Glomerular visceral epithelial cell (primary cell): ENCODE measurements around the gene EED.
A peak's percentile ranks its signal among the peaks of the same experiment; 100 is the strongest.
"Not testable (repeated sequence)": the region's sequence is repeated elsewhere in the genome, so short reads cannot be mapped to it uniquely, and the experiment has no call there.

Source experiments
- DNase-seq: peaks from one replicate; pipeline ENCODE4 v3.0.0-alpha.2; 2016; ENCODE audit errors: extremely low spot score

The EED gene

DNA sequence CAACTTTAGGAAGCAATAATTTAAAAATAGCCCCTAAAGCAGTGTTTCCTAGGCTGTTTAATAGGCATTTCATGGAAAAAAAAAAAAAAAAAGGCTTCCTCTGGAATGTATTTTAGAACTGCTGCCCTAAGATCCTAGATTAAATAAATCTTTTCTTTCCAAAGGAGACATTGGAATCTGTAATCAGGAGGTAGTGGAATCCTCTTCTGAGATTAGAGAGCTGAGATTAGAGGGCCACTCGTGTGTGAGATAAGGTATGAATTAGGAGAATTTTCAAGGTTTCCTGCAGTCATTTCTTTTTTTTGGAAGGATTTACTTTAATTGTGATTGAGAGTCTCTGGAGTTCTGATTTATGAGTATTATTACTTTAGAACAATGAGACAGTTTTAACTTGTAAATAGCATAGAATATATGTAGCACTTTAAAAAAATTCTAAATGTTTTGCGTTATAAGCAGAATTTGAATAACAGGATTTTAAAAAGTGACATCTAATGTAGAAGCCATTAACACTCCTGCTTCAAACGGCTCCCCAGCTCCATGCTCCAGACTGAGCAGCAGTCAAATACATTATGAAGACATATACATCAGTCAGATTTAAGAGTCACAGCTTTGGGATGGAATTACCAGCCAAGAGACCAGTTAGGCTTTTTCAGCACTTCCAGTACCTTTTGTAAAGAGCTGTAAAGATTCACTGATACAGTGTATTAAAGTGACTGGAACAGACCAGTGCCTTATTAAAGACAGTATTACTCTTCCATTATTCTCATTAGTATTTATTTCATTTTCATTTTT is 5.0 kb downstream of the EED start:
- no peak for DNase-seq

DNA sequence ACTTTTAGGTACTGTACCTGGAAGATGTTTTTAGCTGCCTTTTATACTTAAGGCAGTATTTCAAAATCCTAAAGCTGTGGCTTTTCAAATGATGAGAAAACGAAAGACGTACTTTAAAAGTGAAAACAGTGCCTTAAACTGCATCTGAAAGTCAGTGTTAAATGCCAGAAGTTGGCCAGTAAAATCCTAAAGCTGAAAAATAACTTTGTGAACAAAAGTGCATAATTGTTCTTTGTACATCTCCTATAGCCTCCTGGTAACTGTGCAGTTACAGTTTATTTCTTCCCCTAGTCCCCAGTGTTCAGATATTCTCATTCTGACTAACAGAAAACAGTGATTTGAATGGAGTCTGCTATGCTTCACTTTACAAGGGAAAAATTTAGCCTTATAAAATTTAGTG is 6.8 kb downstream of the EED start:
- DNase-seq = no peak

DNA sequence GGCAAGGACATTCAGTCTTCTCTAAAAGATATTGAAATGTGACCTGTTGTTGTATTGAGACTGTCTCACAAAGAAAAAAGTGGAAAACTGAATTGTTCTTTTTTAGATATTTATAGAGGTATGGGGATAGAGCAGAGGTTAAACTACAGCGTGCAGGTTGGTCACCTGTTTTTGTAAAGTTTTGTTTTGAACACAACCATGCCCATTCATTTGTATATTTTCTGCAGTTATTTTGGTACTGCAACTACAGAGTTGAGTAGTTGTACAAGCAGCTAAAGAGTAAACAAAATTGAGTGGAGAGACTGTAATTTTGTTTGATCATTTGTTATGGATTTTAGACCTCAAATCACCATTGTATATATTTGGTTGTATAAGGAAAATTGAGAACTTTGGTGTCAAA is 11.3 kb downstream of the EED start:
- no peak for DNase-seq

DNA sequence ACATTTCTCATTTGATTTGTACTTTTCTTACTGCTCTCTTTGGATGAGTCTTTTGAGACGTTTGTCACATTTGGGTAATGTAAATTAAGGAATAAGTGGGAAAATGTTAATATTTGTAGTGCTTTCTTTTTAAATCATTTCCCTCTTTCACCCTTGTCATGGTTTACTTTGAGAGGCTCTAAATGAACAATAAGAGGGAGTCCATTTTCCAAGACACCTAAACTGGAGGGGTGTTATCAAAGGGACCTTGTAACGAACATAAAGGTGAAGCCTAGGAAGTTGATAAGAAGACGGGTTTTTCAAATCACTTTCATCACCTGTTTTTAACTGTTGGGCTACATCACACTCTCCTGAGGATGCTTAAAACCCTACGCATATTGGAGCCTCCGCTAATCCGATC is 12.1 kb downstream of the EED start:
- DNase-seq = no peak

DNA sequence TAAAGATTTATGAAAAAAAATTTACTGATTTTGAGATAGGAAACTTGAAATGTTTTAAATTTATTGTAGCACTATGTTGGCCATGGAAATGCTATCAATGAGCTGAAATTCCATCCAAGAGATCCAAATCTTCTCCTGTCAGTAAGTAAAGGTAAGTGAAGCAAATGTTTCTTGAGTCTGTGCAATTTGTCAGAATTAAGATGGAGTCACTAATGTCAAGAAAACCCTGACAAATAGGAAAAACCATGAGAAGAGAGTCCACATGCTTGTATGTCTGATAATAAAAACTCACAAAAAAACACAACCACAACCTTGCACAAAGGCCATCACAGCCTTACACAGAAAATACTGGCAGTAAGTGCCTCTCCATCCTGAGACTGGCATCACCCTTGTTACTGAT is 12.9 kb downstream of the EED start:
- no peak for DNase-seq

DNA sequence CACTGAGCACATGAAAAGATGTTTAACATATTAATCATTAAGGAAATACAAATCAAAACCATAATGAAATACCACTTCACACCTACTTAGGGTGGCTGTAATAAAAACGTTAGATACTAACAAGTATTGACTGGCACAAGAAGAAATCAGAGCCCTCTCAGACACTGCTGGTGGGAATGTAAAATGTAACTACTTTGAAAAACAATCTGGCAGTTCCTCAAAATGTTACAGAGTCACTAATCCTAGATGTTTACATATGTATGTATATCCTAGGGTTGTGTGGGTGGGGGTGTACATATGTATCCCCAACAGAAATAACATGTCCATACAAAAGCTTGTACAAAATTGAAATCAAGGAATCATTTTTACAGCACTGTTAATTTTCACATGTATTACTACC is 15.2 kb downstream of the EED start:
- no peak for DNase-seq

DNA sequence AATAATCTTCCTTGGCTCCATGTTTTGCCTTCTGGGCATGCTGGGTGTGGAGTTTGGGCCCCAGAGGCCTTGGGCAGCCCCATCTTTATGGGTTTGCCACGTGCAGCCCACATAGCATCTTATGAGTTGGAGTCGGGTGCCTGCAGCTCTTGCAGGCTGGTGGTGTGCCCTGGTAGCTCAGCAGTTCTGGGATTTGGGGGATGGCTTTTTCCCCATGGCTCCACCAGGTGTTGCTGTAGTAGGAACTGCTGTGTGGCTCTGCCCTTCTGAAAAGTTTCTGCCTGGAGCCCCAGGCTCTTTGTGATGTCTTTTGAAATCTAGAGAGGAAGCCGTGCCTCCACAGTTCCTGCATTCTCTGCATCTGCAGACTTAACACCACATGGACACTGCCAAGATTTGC is 16.8 kb downstream of the EED start:
- DNase-seq = no peak

DNA sequence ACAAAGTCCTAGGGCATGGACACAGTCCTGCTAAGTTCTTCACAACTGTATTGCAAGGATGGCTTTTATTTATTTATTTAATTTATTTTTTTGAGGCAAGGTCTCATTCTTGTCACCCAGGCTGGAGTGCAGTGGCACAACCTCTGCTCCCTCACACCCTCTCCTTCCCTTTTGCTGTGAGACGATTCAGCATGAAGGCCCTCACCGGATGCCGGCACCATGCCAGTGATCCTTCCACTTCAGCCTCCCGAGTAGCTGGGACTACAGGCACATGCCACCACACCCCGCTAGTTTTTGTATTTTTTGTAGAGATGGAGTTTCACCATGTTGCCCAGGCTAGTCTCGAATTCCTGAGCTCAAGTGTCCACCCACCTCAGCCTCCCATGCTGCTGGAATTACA is 17.8 kb downstream of the EED start:
- no peak for DNase-seq

DNA sequence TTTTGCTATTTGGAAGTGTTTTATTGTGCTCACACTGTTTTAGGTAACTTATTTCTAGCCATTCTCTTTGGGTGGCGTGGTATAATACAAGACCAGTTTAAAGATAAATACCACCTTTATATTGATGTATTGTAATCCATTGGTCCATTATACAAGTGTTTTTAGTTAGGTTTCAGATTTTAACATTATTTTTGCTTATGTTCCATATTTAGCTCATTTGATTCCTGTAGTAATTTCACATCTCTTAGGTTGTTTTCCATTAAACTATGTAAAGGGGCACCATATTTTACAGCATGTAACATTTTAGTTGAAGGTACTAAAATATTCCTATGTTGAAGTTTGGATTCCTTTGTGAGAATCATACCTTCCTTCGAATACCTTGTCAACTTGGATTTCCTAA is 20.1 kb downstream of the EED start:
- no peak for DNase-seq

DNA sequence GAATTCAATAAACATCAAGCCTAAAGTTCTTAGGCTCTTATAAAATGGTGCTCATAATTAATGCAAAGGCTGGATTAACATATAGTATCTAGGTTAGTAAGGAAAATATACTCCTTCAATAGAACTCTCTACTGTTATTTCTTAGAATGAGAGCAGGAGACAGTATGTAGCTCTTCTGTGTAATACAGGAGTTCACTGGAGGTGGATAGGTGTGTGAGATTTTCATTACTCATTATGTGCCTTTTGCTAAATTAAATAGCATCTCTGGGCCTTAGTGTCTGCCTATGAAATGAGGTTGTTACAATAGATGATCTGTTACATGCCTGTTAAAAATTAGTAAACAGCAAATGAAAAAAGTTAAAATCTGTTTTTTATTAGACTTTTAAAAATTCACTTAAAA is 20.6 kb downstream of the EED start:
- DNase-seq = no peak

DNA sequence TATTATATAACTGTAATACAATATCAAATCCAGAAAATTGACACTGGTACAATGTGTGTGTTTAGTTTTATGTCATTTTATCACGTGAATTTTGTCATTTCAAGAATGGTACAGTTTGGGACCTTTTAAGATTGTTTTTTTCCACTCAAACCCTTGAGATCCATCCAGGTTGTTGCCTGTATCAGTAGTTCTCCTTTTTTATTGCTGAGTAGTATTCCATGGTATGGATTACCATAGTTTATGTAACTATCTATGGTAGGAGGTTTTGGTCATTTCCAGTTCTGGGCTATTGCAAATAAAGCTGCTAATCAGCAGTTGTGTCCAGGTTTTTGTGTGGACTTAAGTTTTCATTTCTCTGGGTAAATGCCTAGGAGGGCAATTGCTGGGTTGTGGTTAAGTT is 25.1 kb downstream of the EED start:
- DNase-seq = no peak

DNA sequence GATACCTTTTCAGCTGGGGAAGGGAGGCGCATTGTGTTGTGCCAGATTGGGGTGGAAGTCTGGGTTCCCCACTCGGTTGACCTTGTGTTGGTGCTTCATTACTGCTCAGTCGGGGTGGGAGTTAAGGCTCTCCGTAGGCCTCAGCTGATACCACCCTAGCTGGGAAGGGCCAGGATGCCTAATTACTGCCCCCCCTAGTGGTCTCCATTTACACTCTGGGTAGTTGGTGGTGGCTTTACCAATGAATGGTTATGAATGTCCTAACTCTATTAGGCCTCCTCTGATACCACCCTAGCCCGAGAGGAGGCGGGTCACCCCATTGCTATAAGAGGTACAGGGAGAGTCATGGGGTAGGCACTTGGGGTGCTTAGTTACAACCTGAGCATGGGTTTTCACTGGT is 29.9 kb downstream of the EED start:
- DNase-seq = no peak

DNA sequence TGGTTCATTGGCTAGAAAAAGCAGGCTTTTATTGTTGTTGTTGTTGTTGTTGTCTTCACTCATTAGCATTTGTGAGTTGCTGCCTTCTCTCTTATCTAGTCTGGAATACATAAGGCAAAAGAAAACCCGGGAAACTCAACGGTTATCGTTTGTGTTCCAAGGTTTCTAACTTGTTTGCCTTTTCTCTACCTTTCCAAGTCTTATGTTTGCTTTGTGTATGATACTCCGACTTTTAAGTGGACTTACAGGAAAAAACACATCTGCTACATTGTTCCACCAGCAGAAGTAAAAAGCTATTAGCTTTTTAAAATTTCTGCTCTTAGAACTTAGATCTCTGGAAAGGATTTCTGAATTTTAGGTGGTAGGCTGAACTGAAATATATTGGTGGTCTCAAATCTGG is 30.4 kb downstream of the EED start:
- DNase-seq = no peak

DNA sequence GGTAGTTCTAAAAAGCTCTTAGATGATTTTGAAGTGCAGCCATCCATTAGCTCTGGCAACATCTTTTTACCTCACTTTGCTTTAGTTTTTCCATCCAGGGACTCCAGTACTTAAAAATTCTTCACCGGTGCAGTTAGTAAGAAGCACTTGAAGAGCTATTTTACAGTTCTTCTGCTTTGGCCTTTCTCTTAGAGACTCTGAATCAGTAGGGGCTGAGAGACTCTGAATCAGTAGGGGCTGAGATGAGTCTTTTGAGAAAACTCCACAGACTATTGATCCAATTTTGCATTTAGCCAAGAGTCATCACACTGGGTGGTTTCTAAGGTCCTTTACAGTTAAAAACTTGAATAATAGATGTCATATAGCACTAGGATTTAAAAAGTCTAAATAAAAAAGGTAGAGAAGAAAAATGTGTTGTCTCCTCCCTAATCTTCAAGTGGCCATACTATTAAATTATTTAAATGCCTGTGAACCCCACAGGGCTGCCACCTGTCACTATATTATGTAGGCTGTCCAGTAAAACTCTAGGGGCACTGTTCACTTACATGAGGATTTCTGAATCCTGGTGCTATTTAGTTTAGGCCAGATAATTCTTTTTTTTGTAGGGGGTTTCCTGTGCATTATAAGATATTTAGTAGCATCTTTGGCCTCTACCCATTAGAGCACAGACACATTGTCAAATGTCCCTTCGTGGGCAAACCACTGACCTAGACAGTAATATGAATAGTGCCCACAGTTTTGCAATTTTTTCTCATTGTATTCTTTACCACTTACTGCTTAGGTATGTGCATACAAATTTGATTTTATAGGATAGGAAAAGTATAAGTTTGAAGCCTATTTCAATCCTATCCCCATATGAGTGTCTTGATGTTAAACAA is 31.2 kb downstream of the EED start:
- no peak for DNase-seq

DNA sequence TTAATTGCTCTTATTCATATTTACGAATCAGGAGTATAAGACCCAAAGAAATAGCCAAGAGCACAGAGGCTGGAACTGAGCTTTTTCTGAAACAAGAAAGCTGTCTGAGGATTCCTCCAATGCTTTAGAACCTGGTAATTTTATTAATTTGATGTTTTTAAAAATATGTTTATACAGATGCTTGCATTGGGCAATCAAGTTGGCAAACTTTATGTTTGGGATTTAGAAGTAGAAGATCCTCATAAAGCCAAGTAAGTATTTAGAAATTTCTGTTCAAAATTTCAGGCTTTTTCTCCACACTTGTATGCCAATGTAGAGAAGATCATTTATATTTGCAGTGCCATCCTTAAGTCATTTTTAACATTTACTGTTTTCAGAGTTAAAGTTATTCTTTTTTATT is 33.2 kb downstream of the EED start:
- no peak for DNase-seq

DNA sequence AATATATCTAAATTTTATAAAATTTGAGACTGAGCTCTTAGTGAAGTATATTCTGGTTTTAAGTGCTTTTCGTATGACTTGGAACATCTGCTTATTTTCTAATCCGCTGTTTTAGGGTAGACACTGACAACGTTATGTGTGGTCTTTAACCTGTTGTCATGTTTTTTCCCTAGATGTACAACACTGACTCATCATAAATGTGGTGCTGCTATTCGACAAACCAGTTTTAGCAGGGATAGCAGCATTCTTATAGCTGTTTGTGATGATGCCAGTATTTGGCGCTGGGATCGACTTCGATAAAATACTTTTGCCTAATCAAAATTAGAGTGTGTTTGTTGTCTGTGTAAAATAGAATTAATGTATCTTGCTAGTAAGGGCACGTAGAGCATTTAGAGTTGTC is 33.7 kb downstream of the EED start:
- no peak for DNase-seq

DNA sequence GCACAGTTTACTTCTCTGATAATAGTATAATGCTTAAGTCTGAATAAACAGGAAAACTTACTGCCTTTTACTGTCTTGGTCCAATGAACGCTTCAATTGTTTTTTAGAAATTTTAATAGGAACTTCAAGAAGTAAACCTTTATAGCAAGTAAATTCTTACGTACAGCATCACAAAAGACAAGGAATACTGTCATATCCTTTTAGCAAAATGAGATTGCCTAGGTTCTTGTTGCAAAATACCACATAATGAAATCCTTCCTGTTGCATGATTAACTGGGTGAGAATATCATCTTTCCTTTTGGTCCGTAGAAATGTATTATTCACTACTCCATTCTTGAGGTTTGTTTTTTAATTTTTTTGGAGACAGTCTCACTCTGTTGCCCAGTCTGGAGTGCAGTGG is 35.2 kb downstream of the EED start:
- no peak for DNase-seq

DNA sequence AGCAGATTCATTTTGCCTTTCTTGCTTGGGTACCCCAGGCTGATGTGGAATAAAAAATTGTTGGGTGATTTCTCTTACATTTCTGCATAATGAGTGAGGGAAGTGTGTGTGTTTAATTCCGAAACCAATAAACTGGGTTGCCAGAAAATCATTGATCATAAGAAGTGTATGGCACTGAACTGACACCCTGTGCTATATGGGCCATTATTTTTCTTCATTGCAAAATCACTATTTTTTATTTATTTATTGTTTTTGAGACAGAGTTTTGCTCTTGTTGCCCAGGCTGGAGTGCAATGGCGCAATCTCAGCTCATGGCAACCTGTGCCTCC is 42.9 kb downstream of the EED start:
- DNase-seq = no peak

DNA sequence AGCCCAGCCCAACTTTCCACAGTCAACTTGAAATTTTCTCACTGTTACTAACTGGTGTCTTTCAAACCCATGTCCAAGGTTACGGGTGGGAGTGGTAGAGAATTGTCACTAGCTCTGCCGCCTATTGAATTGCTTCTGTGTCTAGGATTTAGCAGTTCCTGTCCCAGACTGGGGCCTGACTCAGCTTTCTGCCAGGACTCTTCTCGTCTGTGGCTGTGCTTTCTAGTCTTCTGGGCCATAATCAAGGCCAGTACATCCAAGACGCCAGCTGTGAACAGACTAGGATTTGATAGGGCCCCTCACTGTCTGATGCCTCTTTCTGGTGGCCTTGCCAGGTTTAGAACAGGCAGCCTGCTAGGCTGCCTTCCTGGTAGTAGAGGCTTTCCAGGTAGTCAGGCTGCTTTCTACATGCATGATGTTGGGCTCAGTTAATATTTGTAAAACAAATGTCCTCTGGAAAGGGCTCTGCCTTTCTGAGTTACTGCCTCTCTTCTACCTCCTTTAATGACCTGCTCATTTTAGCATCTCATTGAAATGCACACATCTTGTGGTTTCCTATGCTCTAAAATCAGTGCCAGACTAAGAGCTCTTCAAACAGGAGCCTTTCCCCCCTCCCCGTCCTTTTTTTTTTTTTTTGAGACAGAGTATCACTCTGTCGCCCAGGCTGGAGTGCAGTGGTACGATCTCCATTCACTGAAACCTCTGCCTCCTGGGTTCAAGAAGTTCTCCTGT is 44.4 kb downstream of the EED start:
- DNase-seq = no peak

DNA sequence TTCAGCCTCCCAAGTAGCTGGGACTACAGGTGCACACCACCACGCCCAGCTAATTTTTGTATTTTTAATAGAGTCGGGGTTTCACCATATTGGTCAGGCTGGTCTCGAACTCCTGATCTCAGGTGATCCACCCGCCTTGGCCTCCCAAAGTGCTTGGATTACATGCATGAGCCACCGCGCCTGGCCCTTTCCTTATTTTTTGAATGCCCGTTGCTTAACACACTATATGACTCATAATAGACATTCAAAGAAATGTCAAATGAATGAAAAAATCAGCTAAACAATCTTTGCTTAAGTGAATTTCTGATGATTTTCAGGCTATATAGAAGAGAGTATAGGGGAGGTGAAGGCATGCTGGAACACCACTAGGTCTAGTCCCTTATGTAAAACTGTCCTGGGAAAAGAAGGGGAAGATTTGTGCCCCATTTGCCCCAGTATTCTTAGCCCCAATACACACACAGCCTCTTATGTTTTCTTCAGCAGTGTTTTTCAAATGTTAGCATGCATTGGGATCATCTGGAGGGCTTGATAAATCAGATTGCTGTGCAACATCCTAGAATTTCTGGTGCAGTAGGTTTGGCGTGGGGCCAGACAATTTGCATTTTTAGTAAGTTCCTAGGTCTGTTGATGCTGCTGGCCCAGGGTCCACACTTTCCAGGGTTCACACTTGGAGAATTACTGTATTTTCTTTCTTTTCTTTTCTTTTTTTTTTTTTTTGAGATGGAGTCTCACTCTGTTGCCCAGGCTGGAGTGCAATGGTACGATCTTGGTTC is 45.1 kb downstream of the EED start:
- DNase-seq = not testable (repeated sequence)

DNA sequence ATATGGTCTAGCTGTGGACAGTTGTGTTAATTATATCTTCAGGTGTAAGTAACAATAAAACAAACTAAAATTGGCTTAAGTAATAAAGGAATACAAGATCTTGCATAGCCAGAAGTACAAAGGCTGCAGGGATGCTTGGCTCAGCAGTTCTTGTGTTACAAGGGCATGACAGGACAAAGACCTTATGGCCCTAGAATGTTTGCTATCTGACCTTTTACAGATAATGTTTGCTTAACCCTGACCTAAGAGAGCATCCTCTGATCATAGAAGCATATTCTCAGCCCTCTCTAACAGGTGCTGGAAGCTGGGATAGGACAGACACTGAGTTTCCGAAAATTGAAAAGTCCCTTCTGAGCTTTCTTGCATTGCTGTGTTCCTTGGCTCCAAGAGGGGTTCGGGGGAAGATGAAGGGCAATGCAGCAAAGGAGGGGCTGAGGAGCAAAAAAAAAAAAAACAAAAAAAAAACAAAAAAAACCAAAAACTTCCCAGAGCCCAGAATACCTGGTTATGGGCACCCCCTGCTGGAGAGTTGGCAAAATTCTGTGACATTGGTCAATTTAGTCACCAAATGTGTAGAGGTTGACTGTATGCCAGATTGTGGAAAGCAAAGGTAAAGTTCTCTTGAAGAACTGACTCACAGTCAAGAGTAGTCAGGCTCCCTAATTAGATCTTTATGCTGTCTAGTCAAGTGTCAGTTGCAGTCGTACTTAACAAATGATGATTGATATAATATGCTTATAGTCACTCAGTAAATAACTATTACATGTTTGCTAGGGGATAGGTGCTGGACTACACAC is 47.1 kb downstream of the EED start:
- peak; percentile 41 for DNase-seq
